NCI-H2107 treated with DMSO at 0.1 percent for 48 hours (cell line): ENCODE results near the gene DNAH14.

ENCODE experiments used
- DNase-seq: peaks from one replicate; lab custom pipeline; 2025; ENCODE audit not compliant: unreplicated experiment; lab: John Stamatoyannopoulos, UW

Gene DNAH14

GRCh38 chr1:225445639-225446594 is 516.4 kb downstream of the DNAH14 start:
- peak; percentile 62 for DNase-seq

DNA sequence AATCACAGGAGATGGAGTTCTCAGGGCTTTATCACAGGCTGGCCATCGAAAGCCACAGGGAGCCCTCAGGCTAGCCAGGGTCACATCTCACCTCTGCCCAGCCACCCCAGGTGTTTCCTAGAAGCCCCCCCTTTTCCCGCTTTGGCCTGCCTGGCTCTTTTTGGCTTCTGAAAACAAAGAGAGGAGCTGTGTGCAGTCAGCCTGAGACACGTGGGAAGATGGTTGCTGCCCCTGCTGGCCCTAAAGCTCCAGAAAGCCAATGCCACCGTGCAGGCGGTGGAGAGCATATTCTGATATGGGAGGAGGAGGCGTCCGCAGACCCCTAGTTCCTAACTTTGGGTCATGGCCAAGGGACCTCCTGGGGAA is 517.1 kb downstream of the DNAH14 start:
- DNase-seq, result no peak

DNA sequence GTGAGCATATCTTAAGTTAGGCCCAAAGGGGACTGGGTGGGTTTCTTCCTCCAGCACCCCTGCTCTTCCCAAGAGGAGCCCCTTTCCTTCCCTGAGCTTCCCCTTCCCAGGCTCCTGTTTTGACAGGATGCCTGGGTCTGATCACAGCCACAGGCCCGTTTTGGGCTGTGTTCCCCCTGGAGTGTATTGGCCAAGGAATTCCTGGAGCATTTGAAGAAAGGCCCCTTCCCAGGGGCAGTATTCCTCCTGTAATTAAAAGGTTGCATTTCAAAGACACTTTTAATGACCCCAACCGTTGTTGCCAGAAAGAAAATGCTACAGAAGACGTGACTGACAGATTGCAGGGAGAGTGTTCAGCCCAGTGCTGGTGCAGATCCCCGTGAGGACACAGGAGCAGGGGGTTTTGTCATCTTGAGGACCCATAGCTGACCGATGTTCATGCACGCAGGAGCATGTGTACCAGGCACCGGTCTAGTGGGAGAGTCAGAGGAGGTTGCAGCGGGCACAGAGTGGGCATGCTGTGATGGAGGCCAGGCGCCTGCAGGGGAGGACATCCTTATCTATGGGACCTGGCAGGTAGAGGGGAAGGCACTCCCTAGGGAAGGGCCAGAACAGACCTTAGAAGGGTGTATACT is 517.6 kb downstream of the DNAH14 start:
- DNase-seq, result no peak

GRCh38 chr1:225447650-225448089 is 518.2 kb downstream of the DNAH14 start:
- DNase-seq, result no peak

DNA sequence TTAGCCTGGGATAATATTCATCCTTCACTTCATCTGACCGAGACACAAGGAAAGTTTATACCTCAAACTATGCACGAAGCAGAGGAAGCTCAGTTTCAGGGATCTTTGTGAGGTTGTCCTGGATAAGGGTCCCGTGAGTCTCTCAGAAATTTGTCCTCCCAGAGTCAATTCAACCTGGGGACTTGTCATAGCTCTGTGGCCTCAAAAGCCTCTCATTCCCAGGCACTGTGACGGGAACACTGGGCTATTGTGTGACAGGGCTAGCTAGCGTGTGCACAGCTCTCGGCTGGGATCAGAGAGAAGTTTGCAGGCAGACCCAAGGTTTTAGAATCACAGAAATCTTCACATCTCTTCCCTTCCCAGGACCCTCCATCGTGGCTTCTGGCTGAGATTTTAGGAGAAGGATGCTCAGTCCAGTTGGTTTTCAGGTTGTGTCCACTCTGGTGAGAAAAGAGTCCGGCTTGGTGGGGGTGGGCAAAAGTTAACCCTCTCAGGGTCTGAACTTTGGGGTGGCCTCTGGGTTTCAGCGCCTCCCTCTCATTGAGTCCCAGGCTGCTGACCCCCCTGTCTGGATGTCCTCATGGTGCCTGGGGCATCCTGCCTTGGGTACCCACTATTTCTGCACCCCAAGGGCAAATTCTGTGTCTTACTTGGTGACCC is 518.8 kb downstream of the DNAH14 start:
- no peak for DNase-seq
